ENCODE results near the gene FUOM.
"Not testable (repeated sequence)": the region's sequence is repeated elsewhere in the genome, so short reads cannot be mapped to it uniquely, and the experiment has no call there.

FUOM gene

GRCh38 chr10:133326745-133327650 is 30.8 kb downstream of the FUOM start:
- DNase-seq (ENCODE audit: low spot score) = no peak
- H3K27ac ChIP-seq = no peak overlapping the region
- POLR2A ChIA-PET (ENCODE audit: low non-redundant PET) = no interaction called here
- TF ChIP-seq CTCF (conservative IDR thresholded peaks at IDR 0.05; ENCODE audit: low read depth) = no peak
- CTCF ChIA-PET = no interaction called here

- DNase-seq (ENCODE audit: low spot score) = no peak
- ChIA-PET POLR2A (ENCODE audit: low non-redundant PET) (no interaction called here), CTCF (no interaction called here)
- no peak overlapping the region for H3K27ac ChIP-seq
- no peak for TF ChIP-seq CTCF (conservative IDR thresholded peaks at IDR 0.05; ENCODE audit: low read depth)
These were observed 31.6 kb downstream of the FUOM start for GRCh38 chr10:133326223-133326551.

- DNase-seq (ENCODE audit: low spot score) = no peak
- no peak for TF ChIP-seq CTCF (conservative IDR thresholded peaks at IDR 0.05; ENCODE audit: low read depth)
- POLR2A ChIA-PET (ENCODE audit: low non-redundant PET) = no interaction called here
- no peak overlapping the region for H3K27ac ChIP-seq
- CTCF ChIA-PET = interaction anchor here (0.7 kb wide), 1 partner anchor 83 kb away, joined by 3 read pairs; no protein-coding TSS in a partner anchor
These were observed 32.2 kb downstream of the FUOM start for GRCh38 chr10:133325440-133326222.

GRCh38 chr10:133324857-133325260 is 33.0 kb downstream of the FUOM start:
- ChIA-PET POLR2A (ENCODE audit: low non-redundant PET) (no interaction called here), CTCF (interaction anchor here (0.6 to 0.7 kb wide), 2 partner anchors 18 to 82 kb away, joined by 3 read pairs; no protein-coding TSS in a partner anchor)
- DNase-seq (ENCODE audit: low spot score) = no peak
- no peak for TF ChIP-seq CTCF (conservative IDR thresholded peaks at IDR 0.05; ENCODE audit: low read depth)
- no peak overlapping the region for H3K27ac ChIP-seq

- ChIA-PET POLR2A (ENCODE audit: low non-redundant PET) (no interaction called here), CTCF (interaction anchor here (0.6 kb wide), 2 partner anchors 17 to 77 kb away, joined by 3 read pairs; no protein-coding TSS in a partner anchor)
- no peak for DNase-seq (ENCODE audit: low spot score)
- TF ChIP-seq CTCF (conservative IDR thresholded peaks at IDR 0.05; ENCODE audit: low read depth) = no peak
- peak overlapping the region; percentile 29; the same call in 1 of the 2 replicates for H3K27ac ChIP-seq
These were observed 33.5 kb downstream of the FUOM start for GRCh38 chr10:133324198-133324792.

- POLR2A ChIA-PET (ENCODE audit: low non-redundant PET); CTCF ChIA-PET; H3K27ac ChIP-seq: not testable (repeated sequence)
These were observed 35.6 kb downstream of the FUOM start for GRCh38 chr10:133322064-133322709.

GRCh38 chr10:133320852-133321422 is 36.9 kb downstream of the FUOM start:
- H3K27ac ChIP-seq; DNase-seq (ENCODE audit: low spot score); POLR2A ChIA-PET (ENCODE audit: low non-redundant PET): not testable (repeated sequence)
- CTCF ChIA-PET = interaction anchor here (2.2 kb wide), 1 partner anchor 8 kb away, joined by 12 read pairs; no protein-coding TSS in a partner anchor

More at GRCh38 chr10:133322064-133322709, 35.6 kb downstream of the FUOM start:
- not testable (repeated sequence) for DNase-seq (ENCODE audit: low spot score)

Measured in RWPE1 (cell line).